Measurements from ENCODE around the gene KAT6B.

The KAT6B gene

DNA sequence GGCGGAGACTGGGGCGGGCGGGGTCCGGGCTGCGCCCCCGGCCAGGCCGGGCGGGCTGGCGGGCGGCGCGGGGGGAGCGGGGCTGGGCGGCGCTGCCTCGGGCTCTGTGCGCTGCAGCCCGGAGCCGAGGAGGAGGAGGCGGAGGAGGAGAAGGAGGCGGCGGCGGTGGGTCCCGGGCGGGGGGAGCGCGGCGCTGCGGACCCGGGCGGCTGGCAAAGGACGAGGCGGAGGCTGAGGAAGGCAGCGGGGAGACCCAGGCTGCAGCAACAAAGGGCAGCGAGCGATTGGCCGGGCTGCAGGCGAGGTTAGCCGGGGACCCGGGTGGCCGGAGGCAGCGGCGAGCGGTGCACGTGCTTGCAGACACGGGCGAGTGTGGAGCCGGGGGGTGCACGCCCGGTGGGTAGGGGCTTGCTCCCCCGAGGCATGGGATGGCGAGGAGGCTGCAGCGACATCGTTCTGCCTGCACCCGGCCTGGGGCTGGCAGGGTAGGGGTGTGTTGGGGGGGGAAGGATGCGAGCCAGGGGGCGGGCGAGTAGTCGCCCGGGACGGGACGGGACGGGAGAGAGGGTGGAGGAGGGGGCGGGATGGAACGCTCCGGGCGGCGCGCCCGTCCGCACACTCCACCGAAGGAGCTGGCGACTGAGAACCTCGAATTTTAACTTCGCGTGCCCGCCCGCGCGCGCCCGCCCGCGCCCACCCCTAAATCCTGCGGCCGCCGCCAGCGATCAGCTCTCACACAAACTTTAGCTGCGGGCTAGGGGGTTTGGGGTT lies 844 bp upstream of the KAT6B start:
- peak; percentile 75 for DNase-seq (ENCODE audit: low spot score)
- peak overlapping the region; percentile 63 to 99 for H3K4me3 ChIP-seq (ENCODE audit: low read length in 2 of 2)
- peak overlapping the region; percentile 98 for H2BK120ac ChIP-seq (ENCODE audit: low read depth, low read length)
- peak overlapping the region; percentile 99 for H3K27ac ChIP-seq (replicated peaks; ENCODE audit: low read length)
- H3K23ac ChIP-seq (ENCODE audit: low read depth, low read length, poor library complexity): peak overlapping the region; percentile 99
- peak overlapping the region; percentile 94 for H3K4me2 ChIP-seq (ENCODE audit: insufficient read depth, low read length, poor library complexity, severe bottlenecking)
- H3K14ac ChIP-seq (ENCODE audit: low read length): no peak overlapping the region
- H3K79me1 ChIP-seq (ENCODE audit: low read depth, low read length): peaks cover 12% of the 10 kb centered on the region
- peak overlapping the region; percentile 94 for H3K4ac ChIP-seq (ENCODE audit: low read length)
- H3K27me3 ChIP-seq (ENCODE audit: control insufficient read depth in 3 of 3, insufficient read depth in 3 of 3, low read depth in 1 of 3, low read length in 3 of 3): no peaks in the 10 kb centered on the region
- no CpG with 5 or more reads among the region's 89 CpGs for WGBS, 2 donors (ENCODE audit: extremely low coverage in 2 of 2, insufficient read length in 2 of 2, insufficient replicate concordance in 1 of 2)
- H4K8ac ChIP-seq (ENCODE audit: low read depth, low read length): no peak overlapping the region
- peak overlapping the region; percentile 99 for H3K9ac ChIP-seq (ENCODE audit: low read depth, low read length, poor library complexity)
- peak overlapping the region; percentile 99 for H2BK15ac ChIP-seq (ENCODE audit: low read length)
- H2AK5ac ChIP-seq (ENCODE audit: low read depth, low read length): peak overlapping the region; percentile 95
- peak overlapping the region; percentile 99 for H2BK5ac ChIP-seq (ENCODE audit: low read length)
- H2AFZ ChIP-seq (ENCODE audit: low read length): peak overlapping the region; percentile 92
- peaks cover 10 to 13% of the 10 kb centered on the region in 2 donors for H3K4me1 ChIP-seq (ENCODE audit: control insufficient read depth in 2 of 2, insufficient read depth in 1 of 2, low read depth in 1 of 2, low read length in 2 of 2)
- H3K9me3 ChIP-seq (replicated peaks in 1 of 2; ENCODE audit: control insufficient read depth in 2 of 2, insufficient read depth in 1 of 2, low read depth in 1 of 2, low read length in 2 of 2): peaks cover 0 to 3% of the 10 kb centered on the region in 2 donors
- H4K91ac ChIP-seq (ENCODE audit: low read depth, low read length, poor library complexity): peak overlapping the region; percentile 100
- peaks cover 0 to 5% of the 10 kb centered on the region in 2 donors for H3K36me3 ChIP-seq (replicated peaks in 1 of 2; ENCODE audit: control insufficient read depth in 2 of 2, insufficient read depth in 2 of 2, low read length in 2 of 2)
- H3K18ac ChIP-seq (ENCODE audit: low read length): peak overlapping the region; percentile 100
- no peak overlapping the region for H2BK12ac ChIP-seq (ENCODE audit: low read length)

DNA sequence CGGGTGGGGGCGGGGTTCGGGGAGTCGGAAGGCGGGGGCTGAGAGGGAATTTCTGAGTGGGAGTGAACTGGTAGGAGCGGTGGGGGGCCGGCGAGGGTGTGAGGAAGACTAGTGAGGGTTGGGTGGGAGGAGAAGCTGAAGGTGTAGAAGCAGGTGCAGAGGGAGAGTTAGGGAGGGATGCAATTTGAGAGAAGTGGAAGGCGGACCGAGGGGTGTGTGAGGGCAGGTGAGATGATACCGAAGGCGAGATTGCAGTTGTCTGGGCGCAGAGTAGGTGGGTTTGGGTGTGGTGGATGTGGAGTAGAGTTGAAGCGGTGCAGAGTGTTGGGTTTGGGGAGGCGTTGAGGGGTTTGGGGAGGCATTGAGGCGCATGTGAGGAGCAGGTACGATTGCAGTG lies 643 bp downstream of the KAT6B start:
- Histone ChIP-seq H3K9ac (ENCODE audit: low read depth, low read length, poor library complexity) (peak overlapping the region; percentile 93), H3K27me3 (ENCODE audit: control insufficient read depth in 3 of 3, insufficient read depth in 3 of 3, low read depth in 1 of 3, low read length in 3 of 3) (no peaks in the 10 kb centered on the region), H3K4ac (ENCODE audit: low read length) (peak overlapping the region; percentile 43), H3K27ac (replicated peaks; ENCODE audit: low read length) (peak overlapping the region; percentile 58), H3K4me1 (ENCODE audit: control insufficient read depth in 2 of 2, insufficient read depth in 1 of 2, low read depth in 1 of 2, low read length in 2 of 2) (peaks cover 9 to 11% of the 10 kb centered on the region in 2 donors), H3K4me3 (ENCODE audit: low read length in 2 of 2) (peak overlapping the region; percentile 73 to 89), H3K36me3 (replicated peaks in 1 of 2; ENCODE audit: control insufficient read depth in 2 of 2, insufficient read depth in 2 of 2, low read length in 2 of 2) (peaks cover 0 to 5% of the 10 kb centered on the region in 2 donors), H4K91ac (ENCODE audit: low read depth, low read length, poor library complexity) (peak overlapping the region; percentile 48), H2AK5ac (ENCODE audit: low read depth, low read length) (peak overlapping the region; percentile 50), H2BK15ac (ENCODE audit: low read length) (peak overlapping the region; percentile 87), H4K8ac (ENCODE audit: low read depth, low read length) (peak overlapping the region; percentile 77), H3K23ac (ENCODE audit: low read depth, low read length, poor library complexity) (peak overlapping the region; percentile 69), H2BK120ac (ENCODE audit: low read depth, low read length) (no peak overlapping the region), H2AFZ (ENCODE audit: low read length) (peak overlapping the region; percentile 81), H3K18ac (ENCODE audit: low read length) (peak overlapping the region; percentile 89), H3K79me1 (ENCODE audit: low read depth, low read length) (peaks cover 12% of the 10 kb centered on the region), H3K14ac (ENCODE audit: low read length) (peak overlapping the region; percentile 86), H2BK12ac (ENCODE audit: low read length) (peak overlapping the region; percentile 88), H3K4me2 (ENCODE audit: insufficient read depth, low read length, poor library complexity, severe bottlenecking) (peak overlapping the region; percentile 82), H2BK5ac (ENCODE audit: low read length) (no peak overlapping the region), H3K9me3 (replicated peaks in 1 of 2; ENCODE audit: control insufficient read depth in 2 of 2, insufficient read depth in 1 of 2, low read depth in 1 of 2, low read length in 2 of 2) (peaks cover 0 to 6% of the 10 kb centered on the region in 2 donors)
- WGBS, 2 donors (ENCODE audit: extremely low coverage in 2 of 2, insufficient read length in 2 of 2, insufficient replicate concordance in 1 of 2): no CpG with 5 or more reads among the region's 17 CpGs
- no peak for DNase-seq (ENCODE audit: low spot score)

DNA sequence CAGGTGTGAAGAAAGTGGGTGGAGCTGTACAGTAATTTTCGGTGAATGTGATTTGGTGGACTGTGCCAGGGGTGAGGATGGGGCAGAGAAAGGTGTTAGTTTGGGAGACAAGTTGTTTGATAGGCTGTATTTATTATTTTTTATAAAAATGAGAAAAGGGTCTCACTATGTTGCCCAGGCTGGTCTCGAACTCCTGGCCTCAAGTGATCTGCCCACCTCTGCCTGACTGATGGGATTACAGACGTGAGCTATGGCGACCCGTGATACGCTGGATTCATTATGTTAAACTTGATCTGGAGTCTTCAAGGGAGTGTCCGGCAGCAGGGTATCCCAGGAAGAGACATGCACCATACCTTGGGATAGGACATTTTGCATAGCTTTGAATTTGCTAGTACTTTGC lies 1.3 kb downstream of the KAT6B start:
- H2AK5ac ChIP-seq (ENCODE audit: low read depth, low read length): no peak overlapping the region
- no peak overlapping the region for H3K14ac ChIP-seq (ENCODE audit: low read length)
- H3K4me3 ChIP-seq (ENCODE audit: low read length in 2 of 2): peak overlapping the region; percentile 73 to 89
- peaks cover 12% of the 10 kb centered on the region for H3K79me1 ChIP-seq (ENCODE audit: low read depth, low read length)
- no peak overlapping the region for H2BK15ac ChIP-seq (ENCODE audit: low read length)
- H3K27ac ChIP-seq (replicated peaks; ENCODE audit: low read length): no peak overlapping the region
- H3K9me3 ChIP-seq (replicated peaks in 1 of 2; ENCODE audit: control insufficient read depth in 2 of 2, insufficient read depth in 1 of 2, low read depth in 1 of 2, low read length in 2 of 2): peaks cover 0 to 6% of the 10 kb centered on the region in 2 donors
- DNase-seq (ENCODE audit: low spot score): no peak
- H2AFZ ChIP-seq (ENCODE audit: low read length): no peak overlapping the region
- peaks cover 0 to 5% of the 10 kb centered on the region in 2 donors for H3K36me3 ChIP-seq (replicated peaks in 1 of 2; ENCODE audit: control insufficient read depth in 2 of 2, insufficient read depth in 2 of 2, low read length in 2 of 2)
- no peak overlapping the region for H3K4ac ChIP-seq (ENCODE audit: low read length)
- no peak overlapping the region for H3K18ac ChIP-seq (ENCODE audit: low read length)
- no CpG with 5 or more reads among the region's 7 CpGs for WGBS, 2 donors (ENCODE audit: extremely low coverage in 2 of 2, insufficient read length in 2 of 2, insufficient replicate concordance in 1 of 2)
- H4K91ac ChIP-seq (ENCODE audit: low read depth, low read length, poor library complexity): no peak overlapping the region
- no peak overlapping the region for H2BK5ac ChIP-seq (ENCODE audit: low read length)
- no peak overlapping the region for H4K8ac ChIP-seq (ENCODE audit: low read depth, low read length)
- no peak overlapping the region for H3K9ac ChIP-seq (ENCODE audit: low read depth, low read length, poor library complexity)
- H3K23ac ChIP-seq (ENCODE audit: low read depth, low read length, poor library complexity): no peak overlapping the region
- H3K4me1 ChIP-seq (ENCODE audit: control insufficient read depth in 2 of 2, insufficient read depth in 1 of 2, low read depth in 1 of 2, low read length in 2 of 2): peaks cover 9% of the 10 kb centered on the region in 2 donors
- H2BK12ac ChIP-seq (ENCODE audit: low read length): no peak overlapping the region
- no peak overlapping the region for H2BK120ac ChIP-seq (ENCODE audit: low read depth, low read length)
- H3K4me2 ChIP-seq (ENCODE audit: insufficient read depth, low read length, poor library complexity, severe bottlenecking): peak overlapping the region; percentile 82
- H3K27me3 ChIP-seq (ENCODE audit: control insufficient read depth in 3 of 3, insufficient read depth in 3 of 3, low read depth in 1 of 3, low read length in 3 of 3): no peaks in the 10 kb centered on the region

DNA sequence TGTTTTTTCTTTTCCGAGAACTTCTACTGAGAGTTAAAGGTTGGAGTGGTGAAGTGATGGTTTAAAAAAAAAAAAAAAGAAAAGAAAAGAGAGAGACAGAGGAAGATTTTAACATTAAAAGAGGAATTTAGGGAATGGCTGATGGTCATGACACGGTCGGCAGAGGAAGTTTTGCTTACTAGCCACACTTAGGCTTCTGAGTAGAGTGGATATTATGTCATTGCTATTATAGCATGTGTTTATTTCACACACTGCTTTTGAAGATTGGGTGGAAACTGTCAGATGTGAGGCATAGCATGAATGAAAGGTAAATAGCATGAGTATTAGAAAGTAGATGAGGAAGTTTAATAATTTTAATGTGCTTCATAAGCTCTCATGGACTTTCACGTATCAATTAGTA lies 2.5 kb downstream of the KAT6B start:
- no CpG with 5 or more reads among the region's 4 CpGs for WGBS, 2 donors (ENCODE audit: extremely low coverage in 2 of 2, insufficient read length in 2 of 2, insufficient replicate concordance in 1 of 2)
- Histone ChIP-seq H3K18ac (ENCODE audit: low read length) (no peak overlapping the region), H3K9ac (ENCODE audit: low read depth, low read length, poor library complexity) (no peak overlapping the region), H3K23ac (ENCODE audit: low read depth, low read length, poor library complexity) (no peak overlapping the region), H3K9me3 (replicated peaks in 1 of 2; ENCODE audit: control insufficient read depth in 2 of 2, insufficient read depth in 1 of 2, low read depth in 1 of 2, low read length in 2 of 2) (peaks cover 0 to 6% of the 10 kb centered on the region in 2 donors), H3K36me3 (replicated peaks in 1 of 2; ENCODE audit: control insufficient read depth in 2 of 2, insufficient read depth in 2 of 2, low read length in 2 of 2) (peaks cover 0 to 5% of the 10 kb centered on the region in 2 donors), H3K27me3 (ENCODE audit: control insufficient read depth in 3 of 3, insufficient read depth in 3 of 3, low read depth in 1 of 3, low read length in 3 of 3) (no peaks in the 10 kb centered on the region), H3K27ac (replicated peaks; ENCODE audit: low read length) (no peak overlapping the region), H2BK120ac (ENCODE audit: low read depth, low read length) (no peak overlapping the region), H4K91ac (ENCODE audit: low read depth, low read length, poor library complexity) (no peak overlapping the region), H2BK15ac (ENCODE audit: low read length) (no peak overlapping the region), H3K4me3 (ENCODE audit: low read length in 2 of 2) (no peak overlapping the region), H3K4me1 (ENCODE audit: control insufficient read depth in 2 of 2, insufficient read depth in 1 of 2, low read depth in 1 of 2, low read length in 2 of 2) (peaks cover 8 to 10% of the 10 kb centered on the region in 2 donors), H3K14ac (ENCODE audit: low read length) (no peak overlapping the region), H2BK12ac (ENCODE audit: low read length) (no peak overlapping the region), H2AK5ac (ENCODE audit: low read depth, low read length) (no peak overlapping the region), H3K4ac (ENCODE audit: low read length) (no peak overlapping the region), H4K8ac (ENCODE audit: low read depth, low read length) (no peak overlapping the region), H3K79me1 (ENCODE audit: low read depth, low read length) (peaks cover 13% of the 10 kb centered on the region), H3K4me2 (ENCODE audit: insufficient read depth, low read length, poor library complexity, severe bottlenecking) (no peak overlapping the region), H2BK5ac (ENCODE audit: low read length) (no peak overlapping the region), H2AFZ (ENCODE audit: low read length) (no peak overlapping the region)
- no peak for DNase-seq (ENCODE audit: low spot score)
